ENCODE data around the gene IFNA21. TPM values are rescaled to one million over a fixed set of nuclear protein-coding genes. Genes with fewer than 3 reads are reported as not detected.

The IFNA21 gene
- total RNA-seq, 1 donor from 2014 or later: not detected

GRCh38 chr9:21121595-21122251 lies 44.7 kb downstream of the IFNA21 start:
- Mint-ChIP-seq H3K27me3 (ENCODE audit: low read depth) (no peaks in the 10 kb centered on the region), H3K36me3 (ENCODE audit: low read depth) (no peaks in the 10 kb centered on the region), H3K4me1 (peaks cover 7% of the 10 kb centered on the region), H3K9me3 (no peaks in the 10 kb centered on the region), H3K27ac (ENCODE audit: unreplicated experiment) (no peak overlapping the region), H3K4me3 (no peak overlapping the region)
- DNase-seq (ENCODE audit: low read depth, low spot score): no peak
- no peak for TF ChIP-seq CTCF (conservative IDR thresholded peaks at IDR 0.05)

- Mint-ChIP-seq H3K4me1 (peaks cover 7% of the 10 kb centered on the region), H3K36me3 (ENCODE audit: low read depth) (no peaks in the 10 kb centered on the region)
These were observed 45.4 kb downstream of the IFNA21 start for GRCh38 chr9:21121079-21121478.

GRCh38 chr9:21119093-21119770 lies 47.2 kb downstream of the IFNA21 start:
- H3K27me3 Mint-ChIP-seq (ENCODE audit: low read depth): no peaks in the 10 kb centered on the region

More at GRCh38 chr9:21121079-21121478, 45.4 kb downstream of the IFNA21 start:
- H3K4me3 Mint-ChIP-seq: no peak overlapping the region
- no peaks in the 10 kb centered on the region for H3K27me3 Mint-ChIP-seq (ENCODE audit: low read depth)
- TF ChIP-seq CTCF (conservative IDR thresholded peaks at IDR 0.05): no peak
- no peak overlapping the region for H3K27ac Mint-ChIP-seq (ENCODE audit: unreplicated experiment)
- DNase-seq (ENCODE audit: low read depth, low spot score): no peak
- no peaks in the 10 kb centered on the region for H3K9me3 Mint-ChIP-seq

More at GRCh38 chr9:21119093-21119770, 47.2 kb downstream of the IFNA21 start:
- H3K9me3 Mint-ChIP-seq: no peaks in the 10 kb centered on the region
- H3K4me3 Mint-ChIP-seq: no peak overlapping the region
- H3K4me1 Mint-ChIP-seq: peaks cover 7% of the 10 kb centered on the region
- no peak overlapping the region for H3K27ac Mint-ChIP-seq (ENCODE audit: unreplicated experiment)
- H3K36me3 Mint-ChIP-seq (ENCODE audit: low read depth): no peaks in the 10 kb centered on the region
- TF ChIP-seq CTCF (conservative IDR thresholded peaks at IDR 0.05): no peak
- no peak for DNase-seq (ENCODE audit: low read depth, low spot score)

Other genes with a start within 250 kb of the IFNA21 start
- 0.72 and 0.75 TPM in 2 replicates for gene HACD4, start 135.0 kb downstream of the IFNA21 start, total RNA-seq
- gene IFNB1, start 88.7 kb downstream of the IFNA21 start, total RNA-seq: not detected in 2 replicates
- not detected in 2 replicates for gene IFNW1, start 24.8 kb downstream of the IFNA21 start, total RNA-seq
- gene IFNA4, start 20.9 kb upstream of the IFNA21 start, total RNA-seq: not detected in 2 replicates
- not detected in 2 replicates for gene IFNA7, start 35.5 kb upstream of the IFNA21 start, total RNA-seq
- not detected in 2 replicates for gene IFNA10, start 40.5 kb upstream of the IFNA21 start, total RNA-seq
- not detected in 2 replicates for gene IFNA16, start 50.7 kb upstream of the IFNA21 start, total RNA-seq
- gene IFNA17, start 61.6 kb upstream of the IFNA21 start, total RNA-seq: not detected in 2 replicates
- not detected in 2 replicates for gene IFNA14, start 73.3 kb upstream of the IFNA21 start, total RNA-seq
- gene IFNA5, start 138.7 kb upstream of the IFNA21 start, total RNA-seq: not detected in 2 replicates
- gene KLHL9, start 168.7 kb upstream of the IFNA21 start, total RNA-seq: 31.0 and 31.7 TPM in 2 replicates
- not detected in 2 replicates for gene IFNA6, start 184.2 kb upstream of the IFNA21 start, total RNA-seq
- gene IFNA13, start 201.4 kb upstream of the IFNA21 start, total RNA-seq: not detected in 2 replicates
- not detected in 2 replicates for gene IFNA2, start 218.7 kb upstream of the IFNA21 start, total RNA-seq
- gene IFNA8, start 242.5 kb upstream of the IFNA21 start, total RNA-seq: not detected in 2 replicates

All from neural crest cell (in vitro differentiated cells).